ENCODE results near the gene MEMO1. TPM values are rescaled to one million over a fixed set of nuclear protein-coding genes. Genes with fewer than 3 reads are reported as not detected.
"Not testable (repeated sequence)": the region's sequence is repeated elsewhere in the genome, so short reads cannot be mapped to it uniquely, and the experiment has no call there.

Gene MEMO1
- total and polyA plus RNA-seq, 2 donors = 39.9 to 62.0 TPM

DNA sequence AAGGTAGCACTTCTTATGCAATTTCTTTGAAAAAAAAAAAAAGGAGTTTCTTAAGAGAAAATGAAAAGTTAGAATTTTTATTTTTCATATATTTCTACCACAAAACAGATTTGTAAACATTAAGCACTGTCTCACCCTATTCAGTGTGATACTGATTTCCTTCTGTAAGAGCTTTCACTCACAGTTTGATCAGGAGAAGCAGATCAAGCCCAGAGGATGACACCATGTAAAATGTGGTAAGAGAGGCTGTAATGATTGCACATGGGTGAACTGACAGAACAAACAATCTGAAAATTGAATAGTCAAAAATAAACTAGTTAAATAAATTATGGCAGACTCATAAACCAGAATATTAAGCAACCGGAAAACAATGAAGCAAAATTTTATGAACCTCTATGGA is 54.5 kb downstream of the MEMO1 start:
- Histone ChIP-seq H3K9me3 (ENCODE audit: control insufficient read depth in 2 of 2, insufficient read depth in 1 of 2, low read length in 1 of 2) (no peaks in the 10 kb centered on the region), H3K27me3 (ENCODE audit: control insufficient read depth in 2 of 2, insufficient read depth in 1 of 2, low read length in 1 of 2) (no peaks in the 10 kb centered on the region), H3K4me3 (ENCODE audit: low read length in 2 of 2) (no peak overlapping the region), H3K27ac (ENCODE audit: low read depth in 1 of 2, low read length in 1 of 2) (no peak overlapping the region), H3K36me3 (ENCODE audit: control insufficient read depth in 2 of 2, insufficient read depth in 2 of 2, low read length in 1 of 2) (no peaks in the 10 kb centered on the region), H3K4me1 (ENCODE audit: control insufficient read depth in 2 of 2, insufficient read depth in 2 of 2, low read length in 2 of 2) (no peaks in the 10 kb centered on the region)
- WGBS = 97% methylated on average over 1 of the region's 1 CpG
- DNase-seq (ENCODE audit: low read depth in 6 of 9, low spot score in 9 of 9) = no peak

DNA sequence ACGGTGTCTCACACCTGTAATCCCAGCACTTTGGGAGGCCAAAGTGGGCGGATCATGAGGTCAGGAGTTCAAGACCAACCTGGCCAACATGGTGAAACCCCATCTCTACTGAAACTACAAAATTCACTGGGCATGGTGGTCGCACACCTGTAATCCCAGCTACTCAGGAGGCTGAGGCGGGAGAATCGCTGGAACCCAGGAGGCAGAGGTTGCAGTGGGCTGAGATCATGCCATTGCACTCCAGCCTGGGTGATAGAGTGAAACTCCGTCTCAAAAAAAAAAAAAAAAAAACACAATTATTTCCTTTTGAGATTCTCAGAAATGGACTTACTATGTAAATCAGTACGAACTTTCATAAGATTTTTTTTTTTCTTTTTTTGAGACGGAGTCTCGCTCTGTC is 57.7 kb downstream of the MEMO1 start:
- not testable (repeated sequence) for H3K27me3 ChIP-seq (ENCODE audit: control insufficient read depth in 2 of 2, insufficient read depth in 1 of 2, low read length in 1 of 2); DNase-seq (ENCODE audit: low read depth in 6 of 9, low spot score in 9 of 9); H3K9me3 ChIP-seq (ENCODE audit: control insufficient read depth in 2 of 2, insufficient read depth in 1 of 2, low read length in 1 of 2); H3K36me3 ChIP-seq (ENCODE audit: control insufficient read depth in 2 of 2, insufficient read depth in 2 of 2, low read length in 1 of 2); H3K4me3 ChIP-seq (ENCODE audit: low read length in 2 of 2); H3K4me1 ChIP-seq (ENCODE audit: control insufficient read depth in 2 of 2, insufficient read depth in 2 of 2, low read length in 2 of 2); H3K27ac ChIP-seq (ENCODE audit: low read depth in 1 of 2, low read length in 1 of 2)
- WGBS = 96% methylated on average over 9 of the region's 9 CpGs

DNA sequence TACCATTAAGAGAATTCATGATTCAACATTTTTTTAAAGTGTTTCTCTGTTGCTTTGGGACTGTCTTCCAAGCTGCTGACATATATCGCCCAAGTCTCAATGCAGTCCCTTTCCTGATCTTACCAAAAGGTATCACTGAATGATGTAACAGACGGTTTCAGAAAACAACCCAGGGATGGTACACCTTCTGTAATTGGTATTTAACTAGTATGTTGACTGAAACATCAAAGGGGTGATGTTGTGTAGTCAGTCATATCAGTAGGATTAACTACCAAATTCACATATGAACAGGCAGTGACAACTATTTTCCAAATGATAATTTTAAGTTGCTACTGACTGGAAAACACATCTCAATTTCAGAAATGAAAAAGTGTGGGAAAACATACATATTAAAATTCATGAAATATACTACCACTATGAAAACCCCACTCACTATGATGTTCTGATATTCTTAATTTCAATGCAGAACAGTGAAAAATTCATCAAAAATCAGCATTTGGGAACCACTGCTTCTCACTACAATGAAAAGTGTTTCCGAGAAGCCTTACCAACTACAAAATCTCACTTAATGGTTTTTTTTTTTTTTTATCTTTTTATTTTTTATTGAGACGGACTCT is 59.8 kb downstream of the MEMO1 start:
- no peaks in the 10 kb centered on the region for H3K36me3 ChIP-seq (ENCODE audit: control insufficient read depth in 2 of 2, insufficient read depth in 2 of 2, low read length in 1 of 2)
- H3K27me3 ChIP-seq (ENCODE audit: control insufficient read depth in 2 of 2, insufficient read depth in 1 of 2, low read length in 1 of 2) = no peaks in the 10 kb centered on the region
- no peak overlapping the region for H3K27ac ChIP-seq (ENCODE audit: low read depth in 1 of 2, low read length in 1 of 2)
- no peaks in the 10 kb centered on the region for H3K9me3 ChIP-seq (ENCODE audit: control insufficient read depth in 2 of 2, insufficient read depth in 1 of 2, low read length in 1 of 2)
- 98% methylated on average over 4 of the region's 4 CpGs for WGBS
- no peak overlapping the region for H3K4me3 ChIP-seq (ENCODE audit: low read length in 2 of 2)
- no peaks in the 10 kb centered on the region for H3K4me1 ChIP-seq (ENCODE audit: control insufficient read depth in 2 of 2, insufficient read depth in 2 of 2, low read length in 2 of 2)
- no peak for DNase-seq (ENCODE audit: low read depth in 6 of 9, low spot score in 9 of 9)

DNA sequence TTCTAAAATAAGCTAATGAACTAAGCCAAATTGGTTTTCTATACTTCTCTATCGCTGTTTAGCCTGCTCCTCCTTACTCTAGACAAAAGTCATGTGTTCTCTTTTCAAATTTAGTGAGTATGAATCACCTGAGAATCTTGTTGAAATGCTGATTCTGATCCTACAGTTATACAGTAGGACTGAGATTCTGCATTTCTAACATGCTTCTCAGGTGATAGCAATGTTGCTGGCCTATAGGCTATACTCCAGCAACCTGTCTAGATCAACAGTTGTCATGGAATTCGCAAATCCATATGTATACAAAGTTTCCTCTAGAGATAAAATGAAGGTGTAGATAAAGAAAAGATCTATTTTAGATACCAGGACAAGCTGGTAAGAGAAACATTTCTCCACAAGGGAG is 62.9 kb downstream of the MEMO1 start:
- peaks cover 0 to 1% of the 10 kb centered on the region in 2 donors for H3K36me3 ChIP-seq (ENCODE audit: control insufficient read depth in 2 of 2, insufficient read depth in 2 of 2, low read length in 1 of 2)

DNA sequence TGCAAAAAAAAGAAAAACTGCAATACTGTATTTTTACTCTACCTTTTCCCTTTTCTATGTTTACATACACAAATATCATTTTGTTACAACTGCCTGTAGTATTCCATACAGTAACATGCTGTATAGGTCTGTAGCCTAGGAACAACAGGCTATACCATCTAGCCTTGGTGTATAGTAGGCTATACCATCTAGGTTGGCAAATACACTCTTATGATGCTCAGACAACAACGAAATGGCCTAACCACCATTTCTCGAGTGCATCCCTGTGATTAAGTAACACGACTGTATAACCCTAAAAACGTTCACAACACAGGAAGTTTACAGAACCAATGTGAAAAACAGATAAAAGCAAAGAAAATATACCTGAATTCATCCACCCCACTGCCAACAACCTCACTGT is 64.0 kb downstream of the MEMO1 start:
- Histone ChIP-seq H3K27ac (ENCODE audit: low read depth in 1 of 2, low read length in 1 of 2) (no peak overlapping the region), H3K36me3 (ENCODE audit: control insufficient read depth in 2 of 2, insufficient read depth in 2 of 2, low read length in 1 of 2) (peaks cover 3 to 7% of the 10 kb centered on the region in 2 donors), H3K9me3 (ENCODE audit: control insufficient read depth in 2 of 2, insufficient read depth in 1 of 2, low read length in 1 of 2) (no peaks in the 10 kb centered on the region), H3K27me3 (ENCODE audit: control insufficient read depth in 2 of 2, insufficient read depth in 1 of 2, low read length in 1 of 2) (no peaks in the 10 kb centered on the region), H3K4me3 (ENCODE audit: low read length in 2 of 2) (no peak overlapping the region), H3K4me1 (ENCODE audit: control insufficient read depth in 2 of 2, insufficient read depth in 2 of 2, low read length in 2 of 2) (no peaks in the 10 kb centered on the region)
- 93% methylated on average over 4 of the region's 4 CpGs for WGBS
- DNase-seq (ENCODE audit: low read depth in 6 of 9, low spot score in 9 of 9) = no peak

More for the DNA sequence above, 62.9 kb downstream of the MEMO1 start:
- Histone ChIP-seq H3K4me1 (ENCODE audit: control insufficient read depth in 2 of 2, insufficient read depth in 2 of 2, low read length in 2 of 2) (no peaks in the 10 kb centered on the region), H3K27ac (ENCODE audit: low read depth in 1 of 2, low read length in 1 of 2) (no peak overlapping the region), H3K27me3 (ENCODE audit: control insufficient read depth in 2 of 2, insufficient read depth in 1 of 2, low read length in 1 of 2) (no peaks in the 10 kb centered on the region), H3K9me3 (ENCODE audit: control insufficient read depth in 2 of 2, insufficient read depth in 1 of 2, low read length in 1 of 2) (no peaks in the 10 kb centered on the region), H3K4me3 (ENCODE audit: low read length in 2 of 2) (no peak overlapping the region)
- DNase-seq (ENCODE audit: low read depth in 6 of 9, low spot score in 9 of 9) = no peak
- WGBS = 97% methylated on average over 2 of the region's 2 CpGs

DNA sequence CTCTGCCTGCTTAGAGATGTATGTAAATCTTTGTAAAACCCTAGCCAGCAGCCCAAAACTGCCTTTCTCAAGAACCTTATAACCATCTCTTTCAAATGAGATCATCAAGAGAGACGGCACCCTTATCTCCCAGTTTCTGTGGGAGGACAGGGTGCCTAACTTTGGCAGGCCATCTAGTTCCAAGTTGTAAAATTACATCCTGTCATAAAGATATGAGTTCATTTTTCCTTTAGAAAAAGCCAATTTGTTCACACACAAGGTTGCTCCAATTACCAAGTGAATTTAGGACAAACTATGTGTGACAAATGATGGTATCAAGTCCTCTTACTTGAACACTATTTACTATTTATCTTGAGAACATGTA is 65.3 kb downstream of the MEMO1 start:
- Histone ChIP-seq H3K27ac (ENCODE audit: low read depth in 1 of 2, low read length in 1 of 2) (no peak overlapping the region), H3K4me3 (ENCODE audit: low read length in 2 of 2) (no peak overlapping the region), H3K4me1 (ENCODE audit: control insufficient read depth in 2 of 2, insufficient read depth in 2 of 2, low read length in 2 of 2) (no peaks in the 10 kb centered on the region), H3K36me3 (ENCODE audit: control insufficient read depth in 2 of 2, insufficient read depth in 2 of 2, low read length in 1 of 2) (peaks cover 5 to 11% of the 10 kb centered on the region in 2 donors), H3K9me3 (ENCODE audit: control insufficient read depth in 2 of 2, insufficient read depth in 1 of 2, low read length in 1 of 2) (no peaks in the 10 kb centered on the region), H3K27me3 (ENCODE audit: control insufficient read depth in 2 of 2, insufficient read depth in 1 of 2, low read length in 1 of 2) (no peaks in the 10 kb centered on the region)
- 90% methylated on average over 1 of the region's 1 CpG for WGBS
- DNase-seq (ENCODE audit: low read depth in 6 of 9, low spot score in 9 of 9) = no peak

DNA sequence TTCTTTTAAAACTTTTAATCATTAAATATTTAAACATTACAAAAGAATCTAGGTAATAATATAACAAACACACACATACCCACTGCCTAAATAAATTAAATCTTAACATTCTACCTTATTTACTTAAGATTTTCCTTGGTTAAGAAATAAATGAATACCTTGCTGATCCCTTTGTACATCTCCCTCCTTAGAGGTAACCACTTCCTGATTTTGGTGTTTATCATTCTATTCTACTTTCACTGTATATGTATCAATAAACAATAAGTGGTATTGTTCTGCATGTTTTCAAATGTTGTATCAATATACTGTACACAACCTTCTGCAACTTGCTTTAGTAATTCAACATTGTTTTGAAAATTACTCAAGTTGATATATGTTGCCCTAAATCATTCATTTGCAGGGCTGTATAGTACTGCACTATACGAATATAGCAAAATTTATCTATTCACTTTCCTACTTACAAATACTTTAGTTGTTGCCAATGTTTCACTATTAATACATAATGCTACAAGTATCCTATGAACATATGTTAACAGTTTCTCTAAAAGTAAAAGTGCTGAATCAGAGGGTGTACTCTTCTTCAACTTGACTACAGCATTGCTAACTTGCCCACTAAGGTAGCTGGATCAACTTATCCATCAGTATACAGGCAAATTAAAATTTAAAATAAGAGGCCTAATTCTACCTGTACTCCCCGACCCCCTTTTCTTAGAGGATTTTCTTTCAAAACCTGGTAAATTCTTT is 65.8 kb downstream of the MEMO1 start:
- 98% methylated on average over 2 of the region's 2 CpGs for WGBS
- DNase-seq (ENCODE audit: low read depth in 6 of 9, low spot score in 9 of 9) = no peak
- no peak overlapping the region for H3K27ac ChIP-seq (ENCODE audit: low read depth in 1 of 2, low read length in 1 of 2)
- H3K9me3 ChIP-seq (ENCODE audit: control insufficient read depth in 2 of 2, insufficient read depth in 1 of 2, low read length in 1 of 2) = no peaks in the 10 kb centered on the region
- peaks cover 6 to 13% of the 10 kb centered on the region in 2 donors for H3K36me3 ChIP-seq (ENCODE audit: control insufficient read depth in 2 of 2, insufficient read depth in 2 of 2, low read length in 1 of 2)
- H3K4me3 ChIP-seq (ENCODE audit: low read length in 2 of 2) = no peak overlapping the region
- H3K27me3 ChIP-seq (ENCODE audit: control insufficient read depth in 2 of 2, insufficient read depth in 1 of 2, low read length in 1 of 2) = no peaks in the 10 kb centered on the region
- no peaks in the 10 kb centered on the region for H3K4me1 ChIP-seq (ENCODE audit: control insufficient read depth in 2 of 2, insufficient read depth in 2 of 2, low read length in 2 of 2)

DNA sequence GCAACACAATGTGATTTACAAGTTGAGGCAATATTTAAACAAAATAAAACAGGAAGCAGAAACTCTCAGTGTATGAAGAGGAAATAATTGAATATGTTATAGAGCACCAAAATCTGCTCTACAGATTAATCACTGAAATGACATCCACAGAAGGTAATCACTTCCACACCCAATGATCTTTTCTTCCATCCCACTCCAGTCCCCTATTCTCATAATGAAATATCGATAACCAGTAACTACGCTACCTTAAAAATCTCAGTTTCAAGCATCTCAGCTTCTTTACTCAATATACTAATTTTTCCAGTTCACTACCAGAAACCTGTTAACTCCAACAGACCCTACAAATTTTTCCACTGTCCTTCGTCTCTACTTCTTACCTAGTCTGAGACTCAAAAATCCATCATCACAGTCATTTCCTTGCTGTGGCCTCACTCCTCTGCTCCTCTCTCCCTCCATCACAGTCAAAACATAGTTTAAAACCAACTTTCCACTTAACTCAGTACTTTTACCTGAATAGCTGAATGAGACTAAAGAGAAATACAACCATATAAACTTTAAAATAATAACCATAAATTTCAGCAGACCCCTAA is 67.1 kb downstream of the MEMO1 start:
- H3K27ac ChIP-seq (ENCODE audit: low read depth in 1 of 2, low read length in 1 of 2) = no peak overlapping the region
- H3K9me3 ChIP-seq (ENCODE audit: control insufficient read depth in 2 of 2, insufficient read depth in 1 of 2, low read length in 1 of 2) = no peaks in the 10 kb centered on the region
- no peaks in the 10 kb centered on the region for H3K27me3 ChIP-seq (ENCODE audit: control insufficient read depth in 2 of 2, insufficient read depth in 1 of 2, low read length in 1 of 2)
- H3K36me3 ChIP-seq (ENCODE audit: control insufficient read depth in 2 of 2, insufficient read depth in 2 of 2, low read length in 1 of 2) = peaks cover 6 to 13% of the 10 kb centered on the region in 2 donors
- no peak overlapping the region for H3K4me3 ChIP-seq (ENCODE audit: low read length in 2 of 2)
- H3K4me1 ChIP-seq (ENCODE audit: control insufficient read depth in 2 of 2, insufficient read depth in 2 of 2, low read length in 2 of 2) = no peaks in the 10 kb centered on the region
- WGBS = 98% methylated on average over 3 of the region's 3 CpGs
- no peak for DNase-seq (ENCODE audit: low read depth in 6 of 9, low spot score in 9 of 9)

DNA sequence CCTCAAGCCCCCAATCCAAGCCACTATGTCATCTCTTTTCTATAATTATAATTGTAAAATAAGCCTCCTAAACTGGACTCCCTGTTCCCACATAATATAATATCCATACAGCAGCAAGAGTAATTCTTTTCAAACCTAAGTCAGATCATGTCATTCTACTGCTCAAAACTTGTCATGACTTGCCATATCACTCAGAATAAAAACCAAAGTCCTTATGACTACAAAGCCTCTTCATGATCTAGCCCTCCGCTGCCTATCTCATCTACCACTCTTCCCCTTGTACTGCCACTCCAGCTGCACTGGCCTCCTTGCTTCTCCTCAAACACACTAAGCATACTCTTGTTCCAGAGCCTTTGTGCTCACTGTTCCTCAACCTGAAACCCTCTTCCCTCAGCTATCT is 69.9 kb downstream of the MEMO1 start:
- no peaks in the 10 kb centered on the region for H3K9me3 ChIP-seq (ENCODE audit: control insufficient read depth in 2 of 2, insufficient read depth in 1 of 2, low read length in 1 of 2)
- no peak for DNase-seq (ENCODE audit: low read depth in 6 of 9, low spot score in 9 of 9)
- no peaks in the 10 kb centered on the region for H3K27me3 ChIP-seq (ENCODE audit: control insufficient read depth in 2 of 2, insufficient read depth in 1 of 2, low read length in 1 of 2)
- peaks cover 6 to 13% of the 10 kb centered on the region in 2 donors for H3K36me3 ChIP-seq (ENCODE audit: control insufficient read depth in 2 of 2, insufficient read depth in 2 of 2, low read length in 1 of 2)
- H3K27ac ChIP-seq (ENCODE audit: low read depth in 1 of 2, low read length in 1 of 2) = no peak overlapping the region
- H3K4me1 ChIP-seq (ENCODE audit: control insufficient read depth in 2 of 2, insufficient read depth in 2 of 2, low read length in 2 of 2) = no peaks in the 10 kb centered on the region
- no peak overlapping the region for H3K4me3 ChIP-seq (ENCODE audit: low read length in 2 of 2)
- 93% methylated on average over 1 of the region's 1 CpG for WGBS
